A673 (cell line): ENCODE results near the gene PDGFB. TPM values are rescaled to one million over a fixed set of nuclear protein-coding genes. Genes with fewer than 3 reads are reported as not detected.

Source experiments
- BruUV-seq: library from RNA; stranded (reverse); fragments of 400-500 nt; replicated peaks from 2 replicates; lab custom pipeline; 2021; lab: Mats Ljungman, UMichigan
- CTCF ChIA-PET: fragments of 300-600 bp; sonication (Branson Sonifier 250); formaldehyde crosslinking; loops from one replicate; lab custom pipeline; 2022; ENCODE audit warnings: antibody characterized with exemption; lab: Charles Lee
- POLR2A ChIA-PET: fragments of 300-600 bp; sonication (Branson Sonifier 250); formaldehyde crosslinking; loops from one replicate; lab custom pipeline; 2022; ENCODE audit warnings: antibody characterized with exemption; ENCODE audit not compliant: low non-redundant PET; lab: Charles Lee
- DNase-seq: peaks from one replicate; pipeline ENCODE4 v3.0.0-alpha.2; 2015; ENCODE audit warnings: low spot score
- H3K27ac ChIP-seq: fragments of 200-600 bp; sonication (generic); 2 replicates; pipeline ENCODE4 v1.5.1; 2016; ENCODE audit warnings: mixed run types, low read depth, mild to moderate bottlenecking, mixed read lengths, antibody characterized with exemption, low read length; ENCODE audit not compliant: poor library complexity, severe bottlenecking
- H3K27me3 ChIP-seq: fragments of 200-600 bp; sonication (generic); replicated peaks from 2 replicates; pipeline ENCODE4 v1.6.1; 2017; ENCODE audit warnings: mixed run types, low read depth, mild to moderate bottlenecking, mixed read lengths, antibody characterized with exemption, low read length; ENCODE audit not compliant: insufficient read depth, poor library complexity
- H3K36me3 ChIP-seq: fragments of 200-600 bp; sonication (generic); 2 replicates; pipeline ENCODE4 v1.6.1; 2016; ENCODE audit warnings: mixed run types, mild to moderate bottlenecking, mixed read lengths, antibody characterized with exemption, low read length; ENCODE audit not compliant: insufficient read depth, poor library complexity, severe bottlenecking
- H3K4me1 ChIP-seq: fragments of 200-600 bp; sonication (generic); 2 replicates; pipeline ENCODE4 v1.6.1; 2017; ENCODE audit warnings: mixed run types, mild to moderate bottlenecking, mixed read lengths, antibody characterized with exemption, low read length; ENCODE audit not compliant: insufficient read depth, poor library complexity, severe bottlenecking
- H3K4me3 ChIP-seq: fragments of 200-600 bp; sonication (generic); 2 replicates; pipeline ENCODE4 v1.5.1; 2016; ENCODE audit warnings: low read depth, mixed run types, mild to moderate bottlenecking, mixed read lengths, low read length; ENCODE audit not compliant: poor library complexity, severe bottlenecking
- H3K9me3 ChIP-seq: fragments of 200-600 bp; sonication (generic); 2 replicates; pipeline ENCODE4 v1.6.1; 2016; ENCODE audit warnings: mixed run types, low read depth, mild to moderate bottlenecking, mixed read lengths, antibody characterized with exemption, low read length; ENCODE audit not compliant: poor library complexity, severe bottlenecking
- CTCF ChIP-seq: fragments of 300-800, 200-600 bp; sonication (generic); conservative IDR thresholded peaks from 2 replicates; pipeline ENCODE4 v1.5.1; 2017; ENCODE audit warnings: low read depth, mild to moderate bottlenecking, antibody characterized with exemption, low read length, moderate library complexity, mixed read lengths
- EZH2 ChIP-seq: fragments of 200-600 bp; sonication (generic); IDR thresholded peaks from 2 replicates; pipeline ENCODE4 v1.6.1; 2017; ENCODE audit warnings: borderline replicate concordance, low read depth, mild to moderate bottlenecking, mixed read lengths, antibody characterized with exemption, low read length; ENCODE audit not compliant: poor library complexity, severe bottlenecking
- intact Hi-C: fragments of 100-400 bp; cut with micrococcal nuclease; formaldehyde crosslinking; loops from one replicate; pipeline ENCODE4 v1.10.0; 2022; ENCODE audit not compliant: unreplicated experiment
- total RNA-seq: library from RNA; stranded (reverse); gene quantifications from 2 replicates; pipeline ENCODE4 v1.2.3, GENCODE V29; 2021

Gene PDGFB
- total RNA-seq, 1 experiment from 2014 or later: 0.09 TPM

GRCh38 chr22:39179401-39179827 lies 65.4 kb downstream of the PDGFB start:
- H3K27ac ChIP-seq: no peak overlapping the region
- H3K9me3 ChIP-seq: no peaks in the 10 kb centered on the region
- H3K27me3 ChIP-seq: no peaks in the 10 kb centered on the region
- H3K4me1 ChIP-seq: peaks cover 10% of the 10 kb centered on the region
- intact Hi-C loops: loop anchor here (10.0 kb wide), 2 partner anchors 65 to 865 kb away; partner anchors contain the start of gene PDGFB
- H3K36me3 ChIP-seq: no peaks in the 10 kb centered on the region
- no TSS peak for BruUV-seq
- TF ChIP-seq CTCF (no peak), EZH2 (no peak)
- no peak for DNase-seq
- H3K4me3 ChIP-seq: no peak overlapping the region
- POLR2A ChIA-PET: interaction anchor here (0.6 kb wide), 1 partner anchor 147 kb away, joined by 8 read pairs; no protein-coding TSS in a partner anchor
- CTCF ChIA-PET: no interaction called here

GRCh38 chr22:39178206-39179111 lies 66.3 kb downstream of the PDGFB start:
- H3K4me3 ChIP-seq: no peak overlapping the region
- intact Hi-C loops: loop anchor here (10.0 kb wide), 2 partner anchors 66 to 866 kb away; partner anchors contain the start of gene PDGFB
- ChIA-PET POLR2A (no interaction called here), CTCF (no interaction called here)
- no peaks in the 10 kb centered on the region for H3K9me3 ChIP-seq
- DNase-seq: peak; percentile 47
- no peaks in the 10 kb centered on the region for H3K36me3 ChIP-seq
- H3K4me1 ChIP-seq: peaks cover 20% of the 10 kb centered on the region
- TF ChIP-seq CTCF (no peak), EZH2 (no peak)
- H3K27me3 ChIP-seq: no peaks in the 10 kb centered on the region
- no peak overlapping the region for H3K27ac ChIP-seq
- no TSS peak for BruUV-seq

GRCh38 chr22:39177791-39178190 lies 67.0 kb downstream of the PDGFB start:
- H3K9me3 ChIP-seq: no peaks in the 10 kb centered on the region
- H3K27ac ChIP-seq: no peak overlapping the region
- no peaks in the 10 kb centered on the region for H3K27me3 ChIP-seq
- ChIA-PET POLR2A (interaction anchor here (0.6 kb wide), 1 partner anchor 141 kb away, joined by 5 read pairs; no protein-coding TSS in a partner anchor), CTCF (interaction anchor here (0.6 kb wide), 1 partner anchor 36 kb away, joined by 15 read pairs; no protein-coding TSS in a partner anchor)
- TF ChIP-seq CTCF (no peak), EZH2 (no peak)
- no peak for DNase-seq
- no peak overlapping the region for H3K4me3 ChIP-seq
- intact Hi-C loops: loop anchor here (10.0 kb wide), 2 partner anchors 67 to 867 kb away; partner anchors contain the start of gene PDGFB
- peaks cover 20% of the 10 kb centered on the region for H3K4me1 ChIP-seq
- no peaks in the 10 kb centered on the region for H3K36me3 ChIP-seq
- no TSS peak for BruUV-seq
